Pancreas (tissue), 10 donors: Measurements from ENCODE around the gene FUZ. TPM values are rescaled to one million over a fixed set of nuclear protein-coding genes. Genes with fewer than 3 reads are reported as not detected.
"Not testable (repeated sequence)": the region's sequence is repeated elsewhere in the genome, so short reads cannot be mapped to it uniquely, and the experiment has no call there.

Source experiments
- ATAC-seq, 4 donors: fragments of 200-7000 bp; cut with Tn5 transposase; one replicate each; pipeline versions ENCODE4 v1.8.0 to v1.9.1; 2020; ENCODE audit warnings: mild to moderate bottlenecking in 4 of 4, moderate library complexity in 4 of 4
- DNase-seq, 6 donors: peaks; one replicate each; pipeline ENCODE4 v3.0.0-alpha.2; 2020
- FAIRE-seq: peaks from 2 replicates; lab custom pipeline; 2012; peaks lifted over from hg19 to GRCh38; lab: Jason Lieb, UNC
- H3K27ac ChIP-seq, 4 donors: fragments of 200-600 bp; sonication (generic); 1 replicate in 3 of 4; 2 replicates in 1 of 4; pipeline versions ENCODE4 v1.5.0 to v1.8.0; 2020
- H3K27me3 ChIP-seq, 4 donors: fragments of 200-600 bp; one replicate each; pipeline ENCODE4 v1.8.0; 2021
- H3K36me3 ChIP-seq, 3 donors: fragments of 200-600 bp; sonication (generic) in 1 of 3; one replicate each; pipeline versions ENCODE4 v1.5.0 to v1.8.0; 2020 to 2021
- H3K4me1 ChIP-seq, 3 donors: fragments of 200-600 bp; one replicate each; pipeline ENCODE4 v1.8.0; 2021
- H3K4me3 ChIP-seq, 4 donors: fragments of 200-600 bp; sonication (generic) in 2 of 4; one replicate each; pipeline versions ENCODE4 v1.5.0 to v1.8.0; 2020 to 2021
- H3K9me3 ChIP-seq, 4 donors: fragments of 200-600 bp; one replicate each; pipeline ENCODE4 v1.8.0; 2021
- CTCF ChIP-seq, 4 donors: fragments of 200-600 bp; sonication (generic) in 3 of 4; IDR thresholded peaks; one replicate each; pipeline versions ENCODE4 v1.5.0 to v1.8.0; 2021; ENCODE audit warnings: antibody characterized with exemption in 4 of 4
- whole genome bisulfite sequencing, 2 donors: extraction: QIAGEN DNeasy Blood & Tissue Kit; methylation state at CpG; one replicate each; pipeline ENCODE4 v1.1.7; 2013; 5-methylcytosine and 5-hydroxymethylcytosine counted together
- intact Hi-C, 3 donors: fragments of 100-400 bp; cut with DNase I; formaldehyde crosslinking; loops; one replicate each; pipeline versions ENCODE4 v1.11.1 to v1.14.2; 2022
- polyA plus RNA-seq, 2 donors: library from polyadenylated mRNA; stranded (reverse); fragments of 200-250 nt; gene quantifications; one replicate each; pipeline ENCODE4 v1.2.3, GENCODE V29; 2013
- total RNA-seq, 6 donors: library from RNA; stranded (reverse); fragmentation: NEBNext Ultra II Directional in 4 of 6; extraction: Animal tissue kit (Norgen Biotek cat#: 25700) in 4 of 6; gene quantifications; one replicate each; pipeline versions ENCODE4 v1.2.1 to v1.2.4, GENCODE V29; 2021 to 2023
- donor health status: healthy with polysubstance abuse.
- donor health status: DM: no; HTN: no; CAD: no; lungs with moderate emphysema.
- donor health status: DM: no; HTN: no; CAD: no.
- donor health status: control.
- donor health status: control.
- donor health status: Bipolar disorder and iron deficiency.
- donor health status: DM: yes; HTN: yes; CAD: no.
- donor health status: DM: no; HTN: no; CAD: no.
- donor health status: DM: no; HTN: no; CAD: no.
- donor health status: DM: yes; HTN: yes; CAD: no.

Gene FUZ
- total and polyA plus RNA-seq, 8 donors, result 8.8 to 30.3 (median 15.6) TPM

GRCh38 chr19:49827034-49827433 is 13.9 kb upstream of the FUZ start:
- no peaks in the 10 kb centered on the region for H3K4me1 ChIP-seq
- intact Hi-C loops, result no loop called here
- no peaks in the 10 kb centered on the region for H3K27me3 ChIP-seq
- H3K9me3 ChIP-seq, result no peaks in the 10 kb centered on the region
- ATAC-seq (no peak), FAIRE-seq (no peak), DNase-seq (no peak)
- no peak overlapping the region for H3K4me3 ChIP-seq
- no peak overlapping the region for H3K27ac ChIP-seq
- peaks cover 0 to 17% (median 3%) of the 10 kb centered on the region in 3 donors for H3K36me3 ChIP-seq
- no peak for TF ChIP-seq CTCF (IDR thresholded peaks at IDR 0.05)
- WGBS, 2 donors, result 87 to 90% methylated on average over 14 of the region's 14 CpGs

- ATAC-seq, result no peak
- TF ChIP-seq CTCF (IDR thresholded peaks at IDR 0.05), result no peak
- Histone ChIP-seq H3K27ac (no peak overlapping the region), H3K4me3 (no peak overlapping the region), H3K9me3 (no peaks in the 10 kb centered on the region), H3K4me1 (peaks cover 11 to 15% (median 14%) of the 10 kb centered on the region in 3 donors), H3K36me3 (peaks cover 0 to 13% (median 0%) of the 10 kb centered on the region in 3 donors), H3K27me3 (no peaks in the 10 kb centered on the region)
- WGBS, 2 donors, result 74 to 82% methylated on average over 6 of the region's 6 CpGs
- intact Hi-C loops, result no loop called here
- no peak for DNase-seq
- no peak for FAIRE-seq
Observed at GRCh38 chr19:49824662-49825061, 11.6 kb upstream of the FUZ start.

- FAIRE-seq (no peak), DNase-seq (no peak), ATAC-seq (peak in 1 of 4 donors; percentile 9)
- Histone ChIP-seq H3K27ac (no peak overlapping the region), H3K4me1 (peaks cover 18 to 23% (median 20%) of the 10 kb centered on the region in 3 donors), H3K9me3 (no peaks in the 10 kb centered on the region), H3K36me3 (peaks cover 0 to 13% (median 0%) of the 10 kb centered on the region in 3 donors), H3K27me3 (no peaks in the 10 kb centered on the region), H3K4me3 (no peak overlapping the region)
- WGBS, 2 donors, result 82 to 84% methylated on average over 12 of the region's 12 CpGs
- TF ChIP-seq CTCF (IDR thresholded peaks at IDR 0.05), result no peak
- intact Hi-C loops, result no loop called here
Observed at GRCh38 chr19:49823472-49823871, 10.4 kb upstream of the FUZ start.

- Histone ChIP-seq H3K27me3 (no peaks in the 10 kb centered on the region), H3K9me3 (no peaks in the 10 kb centered on the region), H3K4me1 (peaks cover 22 to 30% (median 23%) of the 10 kb centered on the region in 3 donors), H3K36me3 (peaks cover 0 to 13% (median 0%) of the 10 kb centered on the region in 3 donors), H3K27ac (peak overlapping the region; percentile 17 to 99 (median 50)), H3K4me3 (no peak overlapping the region)
- WGBS, 2 donors, result 31% methylated on average over 10 of the region's 10 CpGs
- FAIRE-seq (no peak), ATAC-seq (peak in 3 of 4 donors; percentile 8 to 33 (median 29)), DNase-seq (peak in 3 of 6 donors; percentile 55 to 75 (median 72))
- no peak for TF ChIP-seq CTCF (IDR thresholded peaks at IDR 0.05)
- intact Hi-C loops, result no loop called here
Observed at GRCh38 chr19:49820125-49820524, 7.0 kb upstream of the FUZ start.

- peak overlapping the region in 2 of 4 donors; percentile 55 to 65 for H3K4me3 ChIP-seq
- FAIRE-seq, H3K27me3 ChIP-seq, ATAC-seq, intact Hi-C loops, H3K9me3 ChIP-seq: not testable (repeated sequence)
- peak in 1 of 6 donors; percentile 62 for DNase-seq
- WGBS, 2 donors, result 39 to 50% methylated on average over 7 of the region's 7 CpGs
- H3K27ac ChIP-seq, result peak overlapping the region; percentile 17 to 99 (median 35)
- H3K4me1 ChIP-seq, result peaks cover 22 to 30% (median 23%) of the 10 kb centered on the region in 3 donors
- peaks cover 0 to 13% (median 0%) of the 10 kb centered on the region in 3 donors for H3K36me3 ChIP-seq
Observed at GRCh38 chr19:49819452-49820115, 6.5 kb upstream of the FUZ start.
